ENCODE data around the gene EZH1. TPM values are rescaled to one million over a fixed set of nuclear protein-coding genes. Genes with fewer than 3 reads are reported as not detected.
"Not testable (repeated sequence)": the region's sequence is repeated elsewhere in the genome, so short reads cannot be mapped to it uniquely, and the experiment has no call there.

EZH1 gene
- total RNA-seq, 1 donor from 2014 or later = 73.7 TPM

GRCh38 chr17:42773290-42774035 is 28.6 kb upstream of the EZH1 start, which contains the start of gene VPS25:
TSS of gene VPS25 (plus strand) at chr17:42773449. CDS start at chr17:42773476, 27 bp downstream.
- no peaks in the 10 kb centered on the region for H3K27me3 ChIP-seq
- H3K27ac ChIP-seq = peak within 1 kb of the TSS; percentile 85
- H3K9me3 ChIP-seq = no peaks in the 10 kb centered on the region
- peak within 1 kb of the TSS; percentile 75 to 78 for H3K4me3 ChIP-seq
- DNase-seq (ENCODE audit: extremely low spot score in 2 of 2) = peak in 1 of 2 donors; percentile 88
- peaks cover 16% of the 10 kb centered on the region for H3K4me1 ChIP-seq
- H3K36me3 ChIP-seq = peaks cover 0 to 25% of the 10 kb centered on the region in 2 donors
- peak; percentile 85 to 88 for TF ChIP-seq POLR2AphosphoS5 (IDR thresholded peaks at IDR 0.05; ENCODE audit: insufficient read depth in 1 of 2, low read depth in 1 of 2)
- peak in 1 of 2 donors; percentile 42 for TF ChIP-seq POLR2A (IDR thresholded peaks at IDR 0.05)
- no peak for TF ChIP-seq CTCF (IDR thresholded peaks at IDR 0.05)
- intact Hi-C loops (cut with DNase I) = no loop called here

- TF ChIP-seq CTCF (IDR thresholded peaks at IDR 0.05) (no peak), POLR2AphosphoS5 (IDR thresholded peaks at IDR 0.05; ENCODE audit: insufficient read depth in 1 of 2, low read depth in 1 of 2) (no peak), POLR2A (IDR thresholded peaks at IDR 0.05) (no peak)
- Histone ChIP-seq H3K4me1 (peaks cover 16% of the 10 kb centered on the region), H3K27me3 (no peaks in the 10 kb centered on the region), H3K9me3 (no peaks in the 10 kb centered on the region), H3K27ac (peak overlapping the region; percentile 85), H3K36me3 (peaks cover 0 to 20% of the 10 kb centered on the region in 2 donors), H3K4me3 (peak overlapping the region; percentile 75 to 78)
- intact Hi-C loops (cut with DNase I) = no loop called here
- DNase-seq (ENCODE audit: extremely low spot score in 2 of 2) = no peak
These were observed 28.1 kb upstream of the EZH1 start for GRCh38 chr17:42772945-42773289.

GRCh38 chr17:42769964-42770363 is 25.1 kb upstream of the EZH1 start:
- H3K27me3 ChIP-seq; H3K36me3 ChIP-seq; DNase-seq (ENCODE audit: extremely low spot score in 2 of 2); H3K27ac ChIP-seq; H3K9me3 ChIP-seq; H3K4me3 ChIP-seq: not testable (repeated sequence)
- intact Hi-C loops (cut with DNase I) = loop anchor here (10.0 kb wide), 2 partner anchors 55 to 195 kb away; partner anchors contain the start of genes BECN1 and PSMC3IP
- H3K4me1 ChIP-seq = peaks cover 16% of the 10 kb centered on the region

- H3K27ac ChIP-seq; DNase-seq (ENCODE audit: extremely low spot score in 2 of 2): not testable (repeated sequence)
These were observed 23.2 kb upstream of the EZH1 start for GRCh38 chr17:42768006-42768405.

GRCh38 chr17:42767512-42767911 is 22.7 kb upstream of the EZH1 start:
- intact Hi-C loops (cut with DNase I) = loop anchor here (10.0 kb wide), 2 partner anchors 57 to 193 kb away; partner anchors contain the start of genes BECN1 and PSMC3IP

More at GRCh38 chr17:42768006-42768405, 23.2 kb upstream of the EZH1 start:
- not testable (repeated sequence) for H3K27me3 ChIP-seq, H3K4me3 ChIP-seq, H3K36me3 ChIP-seq, H3K9me3 ChIP-seq, H3K4me1 ChIP-seq
- intact Hi-C loops (cut with DNase I) = loop anchor here (10.0 kb wide), 2 partner anchors 57 to 193 kb away; partner anchors contain the start of genes BECN1 and PSMC3IP

More at GRCh38 chr17:42767512-42767911, 22.7 kb upstream of the EZH1 start:
- no peak overlapping the region for H3K27ac ChIP-seq
- no peak for DNase-seq (ENCODE audit: extremely low spot score in 2 of 2)
- no peaks in the 10 kb centered on the region for H3K9me3 ChIP-seq
- no peak overlapping the region for H3K4me3 ChIP-seq
- H3K27me3 ChIP-seq = no peaks in the 10 kb centered on the region
- H3K36me3 ChIP-seq = no peaks in the 10 kb centered on the region
- peaks cover 2% of the 10 kb centered on the region for H3K4me1 ChIP-seq
- TF ChIP-seq CTCF (IDR thresholded peaks at IDR 0.05) = no peak
- no peak for TF ChIP-seq POLR2AphosphoS5 (IDR thresholded peaks at IDR 0.05; ENCODE audit: insufficient read depth in 1 of 2, low read depth in 1 of 2)
- no peak for TF ChIP-seq POLR2A (IDR thresholded peaks at IDR 0.05)
